ENCODE data around the gene APEX1. TPM values are rescaled to one million over a fixed set of nuclear protein-coding genes. Genes with fewer than 3 reads are reported as not detected.

APEX1 gene
- total RNA-seq, 1 donor from 2014 or later = 328 TPM

GRCh38 chr14:20487396-20487725 is 32.3 kb downstream of the APEX1 start:
- TF ChIP-seq CTCF (IDR thresholded peaks at IDR 0.05; ENCODE audit: insufficient read depth, low read length, poor library complexity, severe bottlenecking) = no peak
- H3K27me3 ChIP-seq (ENCODE audit: control insufficient read depth, insufficient read depth, low read length) = no peaks in the 10 kb centered on the region
- H3K4me3 ChIP-seq (ENCODE audit: low read depth, low read length) = no peak overlapping the region
- H3K36me3 ChIP-seq (ENCODE audit: control insufficient read depth, insufficient read depth, low read length) = no peaks in the 10 kb centered on the region
- DNase-seq (ENCODE audit: low read depth) = no peak

- Histone ChIP-seq H3K27me3 (ENCODE audit: control insufficient read depth, insufficient read depth, low read length) (no peaks in the 10 kb centered on the region), H3K36me3 (ENCODE audit: control insufficient read depth, insufficient read depth, low read length) (no peaks in the 10 kb centered on the region), H3K4me3 (ENCODE audit: low read depth, low read length) (no peak overlapping the region)
- no peak for TF ChIP-seq CTCF (IDR thresholded peaks at IDR 0.05; ENCODE audit: insufficient read depth, low read length, poor library complexity, severe bottlenecking)
- DNase-seq (ENCODE audit: low read depth) = no peak
Observed at GRCh38 chr14:20489093-20489994, 34.3 kb downstream of the APEX1 start.

- DNase-seq (ENCODE audit: low read depth) = no peak
- Histone ChIP-seq H3K36me3 (ENCODE audit: control insufficient read depth, insufficient read depth, low read length) (no peaks in the 10 kb centered on the region), H3K4me3 (ENCODE audit: low read depth, low read length) (no peak overlapping the region), H3K27me3 (ENCODE audit: control insufficient read depth, insufficient read depth, low read length) (no peaks in the 10 kb centered on the region)
- TF ChIP-seq CTCF (IDR thresholded peaks at IDR 0.05; ENCODE audit: insufficient read depth, low read length, poor library complexity, severe bottlenecking) = no peak
Observed at GRCh38 chr14:20490563-20490962, 35.5 kb downstream of the APEX1 start.

GRCh38 chr14:20492486-20492885 is 37.5 kb downstream of the APEX1 start:
- H3K4me3 ChIP-seq (ENCODE audit: low read depth, low read length) = no peak overlapping the region
- DNase-seq (ENCODE audit: low read depth) = no peak
- no peak for TF ChIP-seq CTCF (IDR thresholded peaks at IDR 0.05; ENCODE audit: insufficient read depth, low read length, poor library complexity, severe bottlenecking)
- no peaks in the 10 kb centered on the region for H3K36me3 ChIP-seq (ENCODE audit: control insufficient read depth, insufficient read depth, low read length)
- H3K27me3 ChIP-seq (ENCODE audit: control insufficient read depth, insufficient read depth, low read length) = no peaks in the 10 kb centered on the region

GRCh38 chr14:20493634-20494033 is 38.6 kb downstream of the APEX1 start:
- Histone ChIP-seq H3K36me3 (ENCODE audit: control insufficient read depth, insufficient read depth, low read length) (no peaks in the 10 kb centered on the region), H3K4me3 (ENCODE audit: low read depth, low read length) (no peak overlapping the region), H3K27me3 (ENCODE audit: control insufficient read depth, insufficient read depth, low read length) (no peaks in the 10 kb centered on the region)
- DNase-seq (ENCODE audit: low read depth) = no peak
- no peak for TF ChIP-seq CTCF (IDR thresholded peaks at IDR 0.05; ENCODE audit: insufficient read depth, low read length, poor library complexity, severe bottlenecking)

Data from kidney epithelial cell (primary cell).